ENCODE data around the gene GBE1. TPM values are rescaled to one million over a fixed set of nuclear protein-coding genes. Genes with fewer than 3 reads are reported as not detected.

The GBE1 gene
- total RNA-seq, 4 donors from 2014 or later = 22.2 to 27.8 (median 25.3) TPM

GRCh38 chr3:81740731-81741130 lies 20.7 kb downstream of the GBE1 start:
- Histone ChIP-seq H3K27me3 (no peaks in the 10 kb centered on the region), H3K4me1 (peaks cover 36 to 46% (median 44%) of the 10 kb centered on the region in 4 donors), H3K9me3 (no peaks in the 10 kb centered on the region), H3K36me3 (peaks cover 0 to 6% (median 0%) of the 10 kb centered on the region in 4 donors), H3K4me3 (no peak overlapping the region), H3K27ac (replicated peaks in 1 of 4) (no peak overlapping the region)
- intact Hi-C loops (cut with DNase I) = no loop called here
- DNase-seq (ENCODE audit: extremely low spot score) = no peak
- WGBS = 100% methylated on average over 1 of the region's 1 CpG
- TF ChIP-seq EP300 (IDR thresholded peaks at IDR 0.05) = no peak
- no peak for TF ChIP-seq POLR2A (IDR thresholded peaks at IDR 0.05; ENCODE audit: low read depth)
- TF ChIP-seq CTCF (IDR thresholded peaks at IDR 0.05) = no peak
- TF ChIP-seq POLR2AphosphoS5 (IDR thresholded peaks at IDR 0.05) = no peak

GRCh38 chr3:81735334-81735733 lies 26.1 kb downstream of the GBE1 start:
- H3K27ac ChIP-seq (replicated peaks in 1 of 4) = no peak overlapping the region
- intact Hi-C loops (cut with DNase I) = no loop called here
- H3K27me3 ChIP-seq = no peaks in the 10 kb centered on the region
- H3K9me3 ChIP-seq = no peaks in the 10 kb centered on the region
- H3K36me3 ChIP-seq = peaks cover 0 to 6% (median 0%) of the 10 kb centered on the region in 4 donors
- H3K4me1 ChIP-seq = no peaks in the 10 kb centered on the region
- H3K4me3 ChIP-seq = no peak overlapping the region
- no peak for DNase-seq (ENCODE audit: extremely low spot score)
- WGBS = 94% methylated on average over 5 of the region's 5 CpGs
- TF ChIP-seq POLR2AphosphoS5 (IDR thresholded peaks at IDR 0.05) (no peak), EP300 (IDR thresholded peaks at IDR 0.05) (no peak), POLR2A (IDR thresholded peaks at IDR 0.05; ENCODE audit: low read depth) (no peak), CTCF (IDR thresholded peaks at IDR 0.05) (no peak)

- no peak overlapping the region for H3K4me3 ChIP-seq
Observed at GRCh38 chr3:81734742-81735141, 26.7 kb downstream of the GBE1 start.

GRCh38 chr3:81732642-81733041 lies 28.8 kb downstream of the GBE1 start:
- TF ChIP-seq POLR2A (IDR thresholded peaks at IDR 0.05; ENCODE audit: low read depth) = no peak
- no peak for TF ChIP-seq CTCF (IDR thresholded peaks at IDR 0.05)
- TF ChIP-seq POLR2AphosphoS5 (IDR thresholded peaks at IDR 0.05) = no peak
- TF ChIP-seq EP300 (IDR thresholded peaks at IDR 0.05) = no peak
- 87% methylated on average over 4 of the region's 4 CpGs for WGBS
- no peaks in the 10 kb centered on the region for H3K36me3 ChIP-seq
- H3K27me3 ChIP-seq = no peaks in the 10 kb centered on the region
- DNase-seq (ENCODE audit: extremely low spot score) = no peak
- H3K4me3 ChIP-seq = no peak overlapping the region
- peaks cover 0 to 9% (median 2%) of the 10 kb centered on the region in 4 donors for H3K4me1 ChIP-seq
- no peaks in the 10 kb centered on the region for H3K9me3 ChIP-seq
- H3K27ac ChIP-seq (replicated peaks in 1 of 4) = no peak overlapping the region
- intact Hi-C loops (cut with DNase I) = no loop called here

More at GRCh38 chr3:81734742-81735141, 26.7 kb downstream of the GBE1 start:
- WGBS = 96% methylated on average over 1 of the region's 1 CpG
- Histone ChIP-seq H3K9me3 (no peaks in the 10 kb centered on the region), H3K4me1 (no peaks in the 10 kb centered on the region), H3K27ac (replicated peaks in 1 of 4) (no peak overlapping the region), H3K36me3 (peaks cover 0 to 6% (median 0%) of the 10 kb centered on the region in 4 donors), H3K27me3 (no peaks in the 10 kb centered on the region)
- intact Hi-C loops (cut with DNase I) = no loop called here
- DNase-seq (ENCODE audit: extremely low spot score) = no peak
- no peak for TF ChIP-seq EP300 (IDR thresholded peaks at IDR 0.05)
- no peak for TF ChIP-seq POLR2AphosphoS5 (IDR thresholded peaks at IDR 0.05)
- TF ChIP-seq CTCF (IDR thresholded peaks at IDR 0.05) = no peak
- no peak for TF ChIP-seq POLR2A (IDR thresholded peaks at IDR 0.05; ENCODE audit: low read depth)
